CD4-positive, alpha-beta T cell treated with Interleukin-21 for 1 hour (primary cell): Measurements from ENCODE around the gene CATSPERB.
"Not testable (repeated sequence)": the region's sequence is repeated elsewhere in the genome, so short reads cannot be mapped to it uniquely, and the experiment has no call there.

Experiments
- DNase-seq: peaks from one replicate; pipeline ENCODE4 v3.0.0-alpha.2; 2020

Gene CATSPERB

DNA sequence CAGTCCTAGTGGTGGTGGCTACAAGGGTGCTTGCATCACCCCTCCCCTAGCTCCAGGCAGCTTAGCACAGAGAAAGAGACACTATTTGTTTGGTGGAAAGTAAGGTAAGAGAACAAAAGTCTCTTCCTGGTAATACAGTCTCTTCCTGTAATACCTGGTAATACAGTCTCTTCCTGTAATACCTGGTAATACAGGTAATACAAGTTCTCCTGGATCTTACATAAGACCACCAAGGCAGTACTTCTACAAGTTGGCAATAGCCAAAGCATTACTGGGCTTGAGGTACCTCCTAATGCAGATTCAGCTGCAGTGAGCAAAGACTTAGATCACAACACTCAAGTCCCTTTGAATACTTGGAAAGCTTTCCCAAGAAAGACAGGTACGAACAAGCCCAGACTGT, 77.0 kb downstream of the CATSPERB start:
- no peak for DNase-seq

DNA sequence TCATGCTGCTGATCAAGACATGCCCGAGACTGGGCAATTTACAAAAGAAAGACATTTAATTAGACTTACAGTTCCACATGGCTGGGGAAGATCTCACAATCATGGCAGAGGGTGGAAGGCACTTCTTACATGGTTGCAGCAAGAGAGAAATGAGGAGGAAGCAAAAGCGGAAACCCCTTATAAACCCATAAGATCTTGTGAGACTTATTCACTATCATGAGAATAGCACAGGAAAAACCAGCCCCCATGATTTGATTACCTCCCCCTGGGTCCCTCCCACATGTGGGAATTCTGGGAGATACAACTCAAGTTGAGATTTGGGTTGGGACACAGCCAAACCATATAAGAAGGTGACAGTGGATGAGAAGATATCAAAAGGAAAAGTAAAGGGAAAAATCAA, 78.4 kb downstream of the CATSPERB start:
- DNase-seq = no peak

DNA sequence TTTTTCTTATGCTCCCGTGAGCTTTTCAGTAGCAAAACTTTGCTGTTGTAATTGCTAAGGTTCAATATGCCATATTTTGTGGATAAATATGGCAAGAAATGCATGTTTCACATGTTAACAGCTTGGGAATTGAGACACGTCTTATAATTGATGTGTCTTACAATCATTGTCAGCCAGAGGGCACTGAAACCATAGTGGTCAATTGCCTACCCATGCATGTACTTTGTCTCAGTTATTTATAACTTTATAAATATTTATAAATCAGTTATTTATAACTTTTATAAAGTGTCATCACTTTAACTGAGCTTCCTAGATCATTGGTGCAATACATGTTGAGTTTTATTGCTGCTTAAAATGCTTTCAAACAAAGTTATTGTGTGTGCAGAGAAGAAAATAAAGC, 82.0 kb downstream of the CATSPERB start:
- peak; percentile 44 for DNase-seq

DNA sequence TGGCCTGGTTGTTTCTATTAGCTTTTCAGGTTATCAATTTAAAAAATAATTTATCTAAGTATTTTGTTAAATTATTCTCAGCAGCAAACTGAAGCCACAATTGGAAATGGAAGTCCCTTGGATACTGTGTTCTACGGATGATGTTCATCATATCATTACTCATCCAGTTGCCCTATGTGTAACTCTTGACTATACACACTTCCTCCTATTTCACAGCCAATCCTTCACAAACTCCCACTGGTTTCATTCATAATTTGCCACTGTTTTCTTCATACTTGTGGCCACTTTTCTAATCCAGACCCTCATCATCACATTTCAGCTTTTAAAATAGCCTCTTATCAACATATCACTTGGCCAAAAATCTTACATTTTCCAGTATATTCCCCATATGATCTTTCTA, 84.0 kb downstream of the CATSPERB start:
- DNase-seq = no peak

DNA sequence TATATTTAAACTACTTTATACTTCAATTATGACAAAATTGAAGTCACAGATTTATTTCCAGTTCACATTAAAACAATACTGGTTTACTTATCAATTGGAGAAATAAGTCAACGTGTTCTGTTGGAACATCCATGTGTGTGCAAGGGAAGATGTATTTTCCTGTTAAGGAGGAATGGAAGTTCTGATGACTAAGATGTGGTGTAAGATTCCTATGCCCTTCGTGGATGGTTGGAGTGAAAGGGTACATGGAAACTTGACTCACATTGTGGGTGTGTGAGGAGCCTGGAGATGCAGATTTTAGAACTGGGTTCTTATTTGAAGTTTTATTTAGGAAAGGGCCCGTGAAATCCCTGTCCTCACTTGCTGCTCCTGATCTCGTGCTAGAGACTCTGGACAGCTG, 95.3 kb downstream of the CATSPERB start:
- DNase-seq = no peak

DNA sequence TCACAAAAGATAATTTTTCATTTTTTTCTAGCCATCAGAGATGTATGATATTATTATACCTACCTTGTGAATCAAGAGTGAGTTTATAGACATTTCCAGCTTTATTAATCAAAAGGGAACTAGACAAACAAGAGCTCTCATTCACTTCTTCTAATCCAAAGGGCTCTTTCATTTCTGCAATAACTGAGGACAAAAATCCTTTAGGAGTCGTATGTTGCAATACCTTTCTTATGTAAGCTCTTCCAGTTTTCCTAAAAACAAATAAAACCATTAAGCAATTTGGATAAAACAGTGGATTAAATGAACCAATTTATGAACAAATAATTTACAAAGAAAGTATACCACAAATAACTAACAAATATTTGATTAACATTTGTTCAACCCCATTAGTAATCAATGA, 107.1 kb downstream of the CATSPERB start:
- DNase-seq = no peak

DNA sequence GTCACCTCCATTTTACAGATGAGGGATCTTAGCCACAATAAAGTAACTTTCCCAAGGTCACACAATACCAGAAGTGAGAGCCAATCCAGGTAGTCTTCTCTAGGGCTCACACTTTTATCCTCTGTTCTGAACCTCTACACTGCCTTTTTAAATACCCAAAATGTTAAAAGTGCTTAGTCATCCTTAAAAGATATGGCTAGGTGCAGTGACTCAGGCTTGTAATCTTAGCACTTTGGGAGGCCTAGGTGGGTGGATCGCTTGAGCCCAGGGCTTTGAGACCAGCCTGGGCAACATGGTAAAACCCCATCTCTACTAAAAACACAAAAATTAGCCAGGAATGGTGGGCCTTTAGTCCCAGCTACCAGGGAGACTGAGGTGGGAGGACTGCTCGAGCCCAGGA, 117.7 kb downstream of the CATSPERB start:
- no peak for DNase-seq

DNA sequence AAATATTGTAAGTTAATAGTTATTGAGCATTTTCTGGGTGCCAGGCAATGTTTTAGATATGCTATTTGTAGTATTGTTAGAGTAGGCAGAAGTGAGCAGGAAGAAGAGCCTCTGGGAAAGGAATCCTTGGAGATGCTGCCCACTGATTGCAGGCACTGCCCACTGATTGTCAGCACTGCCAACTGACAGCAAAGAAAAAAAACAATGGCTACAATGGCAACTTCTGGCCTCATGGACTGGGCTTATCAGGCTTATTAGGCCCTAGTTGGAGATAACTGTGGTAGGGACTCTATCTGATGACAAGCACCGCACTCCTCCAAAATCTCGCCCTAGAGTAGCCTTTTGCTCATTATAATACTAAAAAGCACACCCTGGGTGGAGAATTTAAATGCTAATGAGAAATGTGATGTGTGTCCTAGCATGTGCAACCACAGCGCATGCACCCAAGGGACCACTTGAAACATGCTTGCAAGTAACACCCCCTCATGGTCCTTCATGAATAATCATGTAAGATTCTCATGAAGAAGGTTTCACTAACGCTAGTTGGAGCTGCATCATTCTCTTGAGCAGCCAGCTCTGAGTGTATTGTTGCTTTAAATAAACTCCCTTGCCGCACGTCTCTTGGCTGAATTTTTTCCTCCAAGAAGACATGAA, 118.3 kb downstream of the CATSPERB start:
- no peak for DNase-seq

DNA sequence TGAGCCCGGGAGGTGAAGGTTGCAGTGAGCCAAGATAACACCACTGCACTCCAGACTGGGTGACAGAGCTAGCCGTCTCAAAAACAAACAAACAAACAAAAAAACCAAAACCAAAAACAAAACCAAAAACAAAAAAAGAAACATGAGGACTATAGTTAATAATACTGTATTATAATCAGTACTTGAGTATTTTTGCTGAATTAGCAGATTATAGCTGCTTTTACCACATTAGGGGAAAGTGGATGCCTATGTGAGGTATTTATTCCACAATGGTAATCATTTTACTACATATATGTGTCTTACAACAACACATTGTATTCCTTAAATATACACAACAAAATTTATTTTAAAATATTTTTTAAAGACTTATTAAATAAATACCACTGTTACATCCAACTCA, 120.4 kb downstream of the CATSPERB start:
- no peak for DNase-seq

DNA sequence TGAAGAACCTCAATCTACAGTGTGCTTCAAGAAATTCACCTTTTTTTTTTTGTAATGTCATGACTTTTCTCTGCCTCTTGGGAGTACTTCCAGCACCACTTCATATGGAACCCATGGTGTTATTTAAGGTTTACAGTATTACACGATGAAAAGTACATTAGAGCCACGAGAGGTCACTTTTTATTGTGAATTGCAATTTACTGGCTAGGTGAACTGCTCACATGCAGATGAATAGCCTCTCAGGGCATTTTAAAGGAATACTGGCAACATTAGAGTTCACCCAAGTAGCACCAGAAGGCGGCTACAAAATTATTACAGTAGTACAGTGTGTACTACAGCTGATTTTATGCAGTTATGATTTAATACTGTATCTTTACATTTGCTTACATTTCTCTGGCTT, 122.7 kb downstream of the CATSPERB start:
- DNase-seq = no peak

DNA sequence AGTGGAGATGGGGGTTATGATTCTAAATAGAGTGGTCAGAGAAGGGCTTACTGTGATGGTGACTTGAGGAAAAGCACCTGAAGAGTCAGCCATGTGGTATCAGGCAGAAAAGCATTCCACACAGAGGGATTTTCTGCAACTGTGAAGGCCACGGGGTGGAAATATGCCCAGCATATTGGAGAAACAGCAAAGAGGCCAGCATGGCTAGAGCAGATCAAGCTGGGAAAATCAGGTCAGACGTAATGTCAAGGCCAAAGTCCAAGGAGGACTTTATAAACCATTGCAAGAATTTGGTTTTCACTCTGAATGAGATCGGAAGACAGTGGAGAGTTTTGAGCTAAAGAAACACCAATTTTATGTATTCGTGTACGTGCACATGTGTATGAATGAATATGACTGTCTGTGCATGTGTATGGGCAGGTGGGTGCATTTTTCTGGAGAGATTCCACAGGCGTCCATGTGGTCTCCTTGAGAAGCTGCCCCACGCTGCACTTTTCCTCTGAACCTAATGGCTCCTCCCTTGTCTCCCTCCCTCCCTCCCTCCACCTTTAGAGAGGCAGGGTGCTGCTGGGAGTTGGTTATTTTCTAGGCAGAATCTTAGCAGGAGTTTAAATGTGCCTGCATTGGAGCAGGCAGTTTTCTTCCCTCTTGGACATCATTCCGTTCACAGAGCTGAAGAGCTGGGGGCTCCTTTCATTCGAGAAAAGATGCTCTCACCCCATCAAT, 124.4 kb downstream of the CATSPERB start:
- no peak for DNase-seq

DNA sequence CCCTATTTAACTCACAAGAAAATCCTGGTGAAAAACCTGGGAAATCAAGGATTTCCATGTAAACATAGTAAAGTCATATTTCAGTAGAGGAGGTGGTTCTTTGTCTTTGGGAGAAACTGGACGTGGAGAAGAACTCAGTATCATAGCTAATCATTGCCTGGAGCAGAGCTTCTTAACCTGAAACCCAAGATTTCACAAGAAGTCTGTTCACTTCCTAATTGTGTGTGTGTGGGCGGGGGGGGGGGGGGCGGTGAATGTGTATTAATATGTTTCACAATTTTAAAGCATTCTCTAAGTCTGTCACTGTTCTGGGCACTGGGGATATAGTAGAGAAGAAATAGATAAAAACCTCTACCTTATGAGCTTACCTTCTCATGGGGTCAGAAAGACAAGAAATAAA, 125.0 kb downstream of the CATSPERB start:
- no peak for DNase-seq

DNA sequence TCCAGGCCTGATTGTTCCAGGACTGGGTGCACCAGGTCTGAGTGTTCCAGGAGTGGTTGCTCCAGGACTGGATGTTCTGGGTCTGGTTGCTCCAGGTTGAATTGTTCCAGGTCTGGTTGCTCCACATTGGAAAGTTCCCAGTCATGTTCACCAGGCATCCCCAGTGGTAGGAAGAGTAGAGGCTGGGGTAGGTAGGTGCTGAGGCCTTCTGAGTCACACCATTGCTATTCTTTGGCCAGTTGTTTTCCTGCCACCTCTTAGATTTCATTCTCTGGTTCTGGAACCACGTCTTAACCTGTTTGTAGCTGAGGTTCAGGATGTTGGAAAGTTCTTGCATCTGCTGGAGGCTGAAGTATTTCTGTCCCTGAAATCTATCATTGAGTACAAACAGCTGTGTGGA, 127.3 kb downstream of the CATSPERB start:
- not testable (repeated sequence) for DNase-seq

DNA sequence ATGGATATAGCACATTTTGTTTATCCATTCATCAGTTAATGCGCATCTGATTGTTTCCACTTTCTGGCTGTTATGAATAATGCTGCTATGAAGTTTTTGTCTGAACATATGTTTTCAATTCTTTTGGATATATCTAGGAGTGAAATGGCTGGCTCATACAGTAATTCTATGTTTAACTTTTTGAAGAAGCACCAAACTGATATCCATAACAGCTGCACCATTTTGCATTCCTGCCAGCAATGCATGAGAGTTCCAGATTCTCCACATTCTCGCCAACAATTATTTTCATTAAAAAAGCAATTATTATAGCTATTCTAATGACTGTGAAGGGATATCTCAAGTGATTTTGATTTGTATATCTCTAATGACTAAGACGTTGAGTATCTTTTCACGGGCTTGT, 131.9 kb downstream of the CATSPERB start:
- no peak for DNase-seq

DNA sequence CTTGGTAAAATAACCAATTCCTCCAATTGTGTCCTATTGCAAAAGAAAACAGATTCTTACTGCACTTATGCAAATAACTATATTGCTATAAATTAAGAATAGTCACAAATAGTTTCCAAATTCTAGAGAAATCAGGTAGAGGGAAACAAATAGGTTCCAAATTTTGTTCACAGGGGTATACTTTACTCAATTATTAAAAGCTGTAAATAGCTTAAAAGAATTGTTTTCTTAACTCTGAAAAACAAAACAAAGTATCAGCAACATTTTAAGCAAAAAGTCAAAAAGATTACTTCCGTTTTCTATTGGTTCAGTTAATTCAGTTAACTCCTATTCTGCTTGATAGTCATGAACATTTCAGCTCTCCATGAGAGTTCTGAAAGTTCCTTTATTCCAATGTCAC, 136.2 kb downstream of the CATSPERB start:
- no peak for DNase-seq

DNA sequence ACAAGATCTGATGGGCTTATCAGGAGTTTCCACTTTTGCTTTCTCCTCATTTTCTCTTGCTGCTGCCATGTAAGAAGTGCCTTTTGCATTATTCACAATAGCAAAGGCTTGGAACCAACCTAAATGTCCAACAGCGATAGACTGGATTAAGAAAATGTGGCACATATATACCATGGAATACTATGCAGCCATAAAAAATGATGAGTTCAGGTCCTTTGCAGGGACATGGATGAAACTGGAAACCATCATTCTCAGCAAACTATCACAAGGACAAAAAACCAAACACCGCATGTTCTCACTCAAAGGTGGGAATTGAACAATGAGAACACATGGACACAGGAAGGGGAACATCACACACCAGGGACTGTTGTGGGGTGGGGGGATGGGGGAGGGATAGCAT, 137.9 kb downstream of the CATSPERB start:
- not testable (repeated sequence) for DNase-seq

DNA sequence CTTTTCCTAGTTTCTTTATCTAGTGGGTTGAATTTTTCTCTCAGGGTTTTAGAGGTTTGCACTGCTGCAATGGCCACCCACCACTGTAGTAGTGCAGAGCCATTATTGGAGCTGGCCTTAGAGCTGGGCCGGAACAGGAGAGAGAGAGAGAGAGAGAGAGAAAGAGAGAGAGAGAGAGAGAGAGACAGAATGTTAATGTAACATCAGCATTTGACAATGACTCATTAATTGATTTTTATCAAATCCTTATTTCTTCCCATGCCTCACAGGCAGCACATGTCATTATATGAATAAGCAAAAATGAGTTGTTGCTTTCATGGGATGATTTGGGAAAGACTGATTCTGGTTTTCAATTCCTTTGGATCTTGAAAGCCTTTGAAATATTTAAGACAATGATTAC, 145.5 kb downstream of the CATSPERB start:
- DNase-seq = no peak

DNA sequence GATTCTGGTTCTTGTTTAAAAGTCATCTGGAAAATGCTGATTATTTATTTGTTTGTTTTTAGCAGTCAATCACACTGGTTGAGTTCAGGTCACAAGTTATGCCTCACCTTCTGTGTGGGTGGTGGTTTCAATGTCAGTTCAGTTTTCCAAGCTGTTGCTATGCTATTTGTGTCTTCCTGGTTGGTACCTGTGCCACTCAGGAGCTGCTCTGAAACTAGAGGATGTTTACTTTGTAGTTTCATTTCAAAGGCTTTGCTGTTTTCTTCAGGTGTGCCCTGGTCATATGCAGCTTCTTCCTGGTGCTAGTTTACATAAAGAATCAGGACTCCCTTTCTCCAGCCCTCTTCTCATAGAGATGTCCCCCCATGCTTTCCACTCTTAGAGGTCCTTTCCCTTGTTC, 146.0 kb downstream of the CATSPERB start:
- no peak for DNase-seq

DNA sequence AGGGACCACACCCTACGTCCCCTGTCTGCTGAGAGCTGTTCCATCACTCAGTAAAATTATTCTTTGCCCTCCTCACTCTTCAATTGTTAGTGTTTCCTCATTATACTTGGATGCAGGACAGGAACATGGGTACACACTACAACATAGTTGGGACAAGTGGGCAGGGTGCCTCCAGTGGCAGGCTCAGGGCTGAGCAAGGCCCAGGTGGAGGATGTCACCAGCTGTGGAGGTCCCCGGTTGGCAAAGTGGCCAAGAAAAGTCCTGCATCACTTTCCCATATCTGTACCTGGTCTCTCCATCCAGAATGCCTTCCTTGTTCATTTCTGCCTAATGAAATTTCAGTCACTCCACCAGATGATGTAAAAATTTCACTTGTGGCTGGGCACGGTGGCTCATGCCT, 149.1 kb downstream of the CATSPERB start:
- DNase-seq = no peak

DNA sequence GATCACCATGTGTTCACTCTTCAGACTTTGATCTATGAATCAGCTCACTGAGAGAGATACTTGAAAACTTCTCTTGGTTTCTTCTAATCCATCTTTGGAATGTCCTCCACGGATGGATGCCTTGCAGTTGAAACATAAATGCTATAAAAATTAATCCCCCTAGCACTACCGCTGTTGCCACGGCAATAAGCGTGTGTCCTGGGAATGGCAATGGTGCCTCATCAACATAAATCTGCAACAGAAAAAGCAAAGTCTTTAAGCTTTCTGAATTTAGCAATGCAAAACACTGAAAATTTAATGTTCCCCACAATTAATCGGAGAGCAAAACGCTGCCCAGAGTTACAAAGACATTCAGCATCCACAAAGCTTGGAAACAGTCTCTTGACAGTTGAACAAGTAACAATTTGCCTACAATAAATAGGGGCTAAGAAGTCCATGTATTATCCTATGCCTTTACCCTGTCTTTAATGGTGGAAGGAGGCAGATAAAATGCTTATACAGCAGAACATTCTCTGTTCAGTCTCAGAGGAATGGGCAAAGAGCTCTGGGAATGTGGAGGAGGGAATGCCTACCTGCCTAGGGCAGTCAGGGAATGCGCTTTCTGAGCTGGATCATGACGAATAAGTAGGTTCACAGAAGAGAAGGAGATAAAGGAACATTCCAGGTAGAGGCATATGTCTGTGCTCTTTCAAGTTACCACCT, 150.9 kb downstream of the CATSPERB start:
- no peak for DNase-seq

DNA sequence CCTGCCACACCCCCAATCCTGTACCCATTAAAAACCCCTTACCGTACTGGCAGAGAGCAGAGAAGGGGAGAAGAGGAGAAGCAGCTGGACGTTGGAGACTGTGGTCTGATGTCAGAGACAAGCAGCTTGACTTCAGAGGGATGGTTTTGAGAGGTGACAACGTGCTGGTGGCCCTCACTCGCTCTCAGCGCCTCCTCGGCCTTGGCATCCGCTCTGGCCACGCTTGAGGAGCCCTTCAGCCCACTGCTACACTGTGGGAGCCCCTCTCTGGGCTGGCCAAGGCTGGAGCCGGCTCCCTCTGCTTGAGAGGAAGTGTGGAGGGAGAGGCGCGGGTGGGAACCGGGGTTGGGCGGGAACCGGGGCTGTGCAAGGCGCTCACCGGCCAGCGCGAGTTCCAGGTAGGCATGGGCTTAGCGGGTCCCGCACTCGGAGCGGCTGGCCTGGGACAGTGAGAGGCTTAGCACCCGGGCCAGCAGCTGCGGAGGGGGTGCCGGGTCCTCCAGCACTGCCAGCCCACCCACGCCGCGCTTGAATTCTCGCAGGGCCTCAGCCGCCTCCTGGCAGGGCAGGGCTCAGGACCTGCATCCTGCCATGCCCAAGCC, 154.2 kb downstream of the CATSPERB start:
- no peak for DNase-seq

DNA sequence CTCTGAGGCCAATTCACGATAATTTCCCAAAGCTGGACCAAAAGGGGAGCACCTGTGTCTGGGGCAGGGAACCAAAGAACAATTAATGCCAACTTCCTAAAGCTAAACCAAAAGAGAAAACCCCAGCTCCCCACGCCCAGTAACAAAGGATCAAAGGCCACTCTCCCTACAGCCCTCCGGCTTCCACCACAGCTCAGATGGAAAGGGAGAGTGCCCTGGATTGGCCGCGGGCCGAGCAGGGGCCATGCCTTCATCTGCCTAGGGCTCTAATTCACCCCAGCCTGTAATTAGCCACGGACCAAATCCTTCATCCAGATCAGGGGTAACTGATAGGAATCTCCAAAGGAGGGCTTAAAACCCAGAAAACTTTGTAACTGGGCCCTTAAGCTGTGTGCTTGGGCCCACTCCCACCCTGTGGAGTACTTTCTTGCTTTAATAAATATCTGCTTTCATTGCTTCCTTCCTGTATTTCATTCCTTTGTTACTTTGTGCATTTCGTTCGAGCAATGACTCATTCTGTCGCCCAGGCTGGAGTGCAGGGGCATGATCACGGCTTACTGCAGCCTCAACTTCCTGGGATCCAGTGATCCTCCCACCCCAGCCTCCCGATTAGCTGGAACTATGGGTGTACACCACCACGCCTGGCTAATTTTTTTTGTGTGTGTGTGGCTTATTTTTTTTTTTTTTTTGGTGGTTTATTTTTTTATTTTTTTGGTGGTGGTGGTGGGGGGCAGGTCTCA, 156.2 kb downstream of the CATSPERB start:
- no peak for DNase-seq
